Mucosa of rectum (tissue), 2 donors: ENCODE results near the gene HKDC1.

Experiments
- H3K27ac ChIP-seq, 2 donors: one replicate each; pipeline ENCODE4 v1.7.0; 2013; ENCODE audit warnings: inconsistent platforms in 2 of 2, low read depth in 2 of 2, low read length in 2 of 2
- H3K27me3 ChIP-seq, 2 donors: one replicate each; pipeline ENCODE4 v1.7.0; 2013; ENCODE audit warnings: low read length in 2 of 2; ENCODE audit not compliant: control insufficient read depth in 2 of 2, insufficient read depth in 2 of 2
- H3K36me3 ChIP-seq, 2 donors: one replicate each; pipeline ENCODE4 v1.7.0; 2013; ENCODE audit warnings: low read length in 2 of 2; ENCODE audit not compliant: control insufficient read depth in 2 of 2, insufficient read depth in 2 of 2
- H3K4me1 ChIP-seq, 2 donors: one replicate each; pipeline ENCODE4 v1.7.0; 2013; ENCODE audit warnings: low read length in 2 of 2, mild to moderate bottlenecking in 1 of 2; ENCODE audit not compliant: control insufficient read depth in 2 of 2, insufficient read depth in 2 of 2
- H3K4me3 ChIP-seq, 2 donors: one replicate each; pipeline ENCODE4 v1.7.0; 2013; ENCODE audit warnings: low read length in 2 of 2
- H3K9ac ChIP-seq, 2 donors: one replicate each; pipeline ENCODE4 v1.7.0; 2013; ENCODE audit warnings: low read length in 2 of 2, low read depth in 1 of 2, mild to moderate bottlenecking in 1 of 2
- H3K9me3 ChIP-seq, 2 donors: one replicate each; pipeline ENCODE4 v1.7.0; 2013; ENCODE audit warnings: low read length in 2 of 2; ENCODE audit not compliant: control insufficient read depth in 2 of 2
- donor health status: healthy.
- donor health status: Normal muscosa, but diverticular disease.

HKDC1 gene

GRCh38 chr10:69216577-69217118, 3.5 kb upstream of the HKDC1 start:
- Histone ChIP-seq H3K27ac (peak overlapping the region in 1 of 2 donors; percentile 9), H3K27me3 (no peaks in the 10 kb centered on the region), H3K4me1 (peaks cover under 1 to 3% of the 10 kb centered on the region in 2 donors), H3K4me3 (no peak overlapping the region), H3K9ac (no peak overlapping the region), H3K36me3 (no peaks in the 10 kb centered on the region), H3K9me3 (no peaks in the 10 kb centered on the region)

GRCh38 chr10:69217119-69217754, 2.9 kb upstream of the HKDC1 start:
- Histone ChIP-seq H3K4me3 (no peak overlapping the region), H3K27ac (peak overlapping the region in 1 of 2 donors; percentile 32), H3K36me3 (no peaks in the 10 kb centered on the region), H3K9me3 (no peaks in the 10 kb centered on the region), H3K27me3 (no peaks in the 10 kb centered on the region), H3K9ac (no peak overlapping the region), H3K4me1 (peaks cover 5 to 9% of the 10 kb centered on the region in 2 donors)

- Histone ChIP-seq H3K27me3 (no peaks in the 10 kb centered on the region), H3K36me3 (no peaks in the 10 kb centered on the region), H3K9me3 (no peaks in the 10 kb centered on the region), H3K27ac (no peak overlapping the region), H3K4me1 (peaks cover 15 to 19% of the 10 kb centered on the region in 2 donors), H3K4me3 (no peak overlapping the region), H3K9ac (no peak overlapping the region)
These were observed 1.3 kb upstream of the HKDC1 start for GRCh38 chr10:69218831-69219230.

- H3K9me3 ChIP-seq, result no peaks in the 10 kb centered on the region
- H3K4me3 ChIP-seq, result no peak overlapping the region
- H3K27me3 ChIP-seq, result no peaks in the 10 kb centered on the region
- H3K36me3 ChIP-seq, result no peaks in the 10 kb centered on the region
- no peak overlapping the region for H3K9ac ChIP-seq
- peaks cover 19 to 28% of the 10 kb centered on the region in 2 donors for H3K4me1 ChIP-seq
- H3K27ac ChIP-seq, result no peak overlapping the region
These were observed 375 bp downstream of the HKDC1 start for GRCh38 chr10:69220507-69220906.

- peaks cover 23 to 32% of the 10 kb centered on the region in 2 donors for H3K4me1 ChIP-seq
- peak overlapping the region; percentile 31 to 67 for H3K4me3 ChIP-seq
- peak overlapping the region; percentile 88 to 95 for H3K27ac ChIP-seq
- H3K9me3 ChIP-seq, result no peaks in the 10 kb centered on the region
- H3K27me3 ChIP-seq, result no peaks in the 10 kb centered on the region
- H3K36me3 ChIP-seq, result no peaks in the 10 kb centered on the region
- H3K9ac ChIP-seq, result peak overlapping the region; percentile 53 to 74
These were observed 2.3 kb downstream of the HKDC1 start for GRCh38 chr10:69222157-69223027.

- H3K9ac ChIP-seq, result peak overlapping the region in 1 of 2 donors; percentile 26
These were observed 2.9 kb downstream of the HKDC1 start for GRCh38 chr10:69223028-69223342.

GRCh38 chr10:69224862-69225657, 4.9 kb downstream of the HKDC1 start:
- peaks cover 40 to 45% of the 10 kb centered on the region in 2 donors for H3K4me1 ChIP-seq

More at GRCh38 chr10:69223028-69223342, 2.9 kb downstream of the HKDC1 start:
- Histone ChIP-seq H3K27ac (peak overlapping the region; percentile 88 to 95), H3K36me3 (no peaks in the 10 kb centered on the region), H3K27me3 (no peaks in the 10 kb centered on the region), H3K4me1 (peaks cover 26 to 32% of the 10 kb centered on the region in 2 donors), H3K9me3 (no peaks in the 10 kb centered on the region), H3K4me3 (peak overlapping the region; percentile 21 to 67)

GRCh38 chr10:69225681-69226080, 5.5 kb downstream of the HKDC1 start:
- Histone ChIP-seq H3K9ac (no peak overlapping the region), H3K4me3 (no peak overlapping the region), H3K27me3 (no peaks in the 10 kb centered on the region), H3K4me1 (peaks cover 42 to 49% of the 10 kb centered on the region in 2 donors), H3K27ac (peak overlapping the region; percentile 69 to 88), H3K9me3 (no peaks in the 10 kb centered on the region), H3K36me3 (no peaks in the 10 kb centered on the region)

More at GRCh38 chr10:69224862-69225657, 4.9 kb downstream of the HKDC1 start:
- Histone ChIP-seq H3K36me3 (no peaks in the 10 kb centered on the region), H3K9me3 (no peaks in the 10 kb centered on the region), H3K27ac (peak overlapping the region; percentile 69 to 88), H3K9ac (no peak overlapping the region), H3K27me3 (no peaks in the 10 kb centered on the region), H3K4me3 (peak overlapping the region; percentile 22 to 41)

- Histone ChIP-seq H3K4me1 (peaks cover 38 to 42% of the 10 kb centered on the region in 2 donors), H3K4me3 (no peak overlapping the region), H3K9me3 (no peaks in the 10 kb centered on the region), H3K36me3 (no peaks in the 10 kb centered on the region), H3K9ac (no peak overlapping the region), H3K27me3 (no peaks in the 10 kb centered on the region), H3K27ac (no peak overlapping the region)
These were observed 6.9 kb downstream of the HKDC1 start for GRCh38 chr10:69226919-69227450.
